GM12874 (cell line): ENCODE measurements around the gene KCNMA1.

ENCODE experiments used
- TF ChIP-seq, protein P1 (sequence below): IDR thresholded peaks from 2 replicates; pipeline ENCODE4 v1.5.1; 2011; ENCODE audit warnings: low read depth, mild to moderate bottlenecking, control low read depth, low read length, moderate library complexity; ENCODE audit not compliant: insufficient read depth

The KCNMA1 gene

DNA sequence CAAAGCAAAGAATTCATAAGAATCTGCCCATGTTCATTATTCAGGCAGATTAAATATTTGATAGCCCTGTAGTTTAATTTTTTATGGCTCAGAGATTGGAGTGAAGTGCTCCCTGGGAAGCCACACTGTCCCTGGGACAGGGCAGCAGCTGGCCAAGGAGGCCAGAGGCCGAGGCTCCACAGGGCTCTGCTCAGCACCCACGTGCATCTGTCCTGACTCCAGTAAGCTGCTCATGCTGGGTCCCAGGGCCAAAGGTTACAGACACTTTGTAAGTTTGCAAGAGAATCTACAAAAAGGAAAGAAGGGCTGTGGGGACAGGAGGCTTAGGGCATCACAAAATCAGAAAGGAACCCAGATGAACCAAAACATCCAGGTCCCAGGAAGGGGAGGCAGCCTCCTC lies 155.5 kb downstream of the KCNMA1 start:
- TF ChIP-seq, protein P1, sequence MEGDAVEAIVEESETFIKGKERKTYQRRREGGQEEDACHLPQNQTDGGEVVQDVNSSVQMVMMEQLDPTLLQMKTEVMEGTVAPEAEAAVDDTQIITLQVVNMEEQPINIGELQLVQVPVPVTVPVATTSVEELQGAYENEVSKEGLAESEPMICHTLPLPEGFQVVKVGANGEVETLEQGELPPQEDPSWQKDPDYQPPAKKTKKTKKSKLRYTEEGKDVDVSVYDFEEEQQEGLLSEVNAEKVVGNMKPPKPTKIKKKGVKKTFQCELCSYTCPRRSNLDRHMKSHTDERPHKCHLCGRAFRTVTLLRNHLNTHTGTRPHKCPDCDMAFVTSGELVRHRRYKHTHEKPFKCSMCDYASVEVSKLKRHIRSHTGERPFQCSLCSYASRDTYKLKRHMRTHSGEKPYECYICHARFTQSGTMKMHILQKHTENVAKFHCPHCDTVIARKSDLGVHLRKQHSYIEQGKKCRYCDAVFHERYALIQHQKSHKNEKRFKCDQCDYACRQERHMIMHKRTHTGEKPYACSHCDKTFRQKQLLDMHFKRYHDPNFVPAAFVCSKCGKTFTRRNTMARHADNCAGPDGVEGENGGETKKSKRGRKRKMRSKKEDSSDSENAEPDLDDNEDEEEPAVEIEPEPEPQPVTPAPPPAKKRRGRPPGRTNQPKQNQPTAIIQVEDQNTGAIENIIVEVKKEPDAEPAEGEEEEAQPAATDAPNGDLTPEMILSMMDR = no peak

DNA sequence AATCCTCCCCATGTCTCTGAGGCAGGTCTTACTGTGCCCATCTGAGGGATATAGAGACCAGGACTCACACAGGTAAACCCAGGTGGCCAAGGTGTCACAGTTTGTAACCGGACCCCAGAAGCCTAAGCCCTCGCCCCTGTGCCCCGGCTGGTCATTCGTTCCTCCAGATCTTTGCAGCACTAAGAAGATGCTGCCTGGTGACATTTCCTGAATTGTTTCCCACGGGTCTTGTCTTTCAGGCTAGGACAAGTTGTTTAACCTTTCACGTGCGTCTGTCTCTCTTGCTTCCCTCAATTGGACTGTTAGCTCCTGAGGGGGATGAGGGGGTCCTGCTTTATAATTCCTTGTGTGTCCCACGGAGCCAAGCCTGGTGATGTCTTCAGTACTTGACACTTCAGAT lies 158.0 kb downstream of the KCNMA1 start:
- TF ChIP-seq, protein P1 = no peak

DNA sequence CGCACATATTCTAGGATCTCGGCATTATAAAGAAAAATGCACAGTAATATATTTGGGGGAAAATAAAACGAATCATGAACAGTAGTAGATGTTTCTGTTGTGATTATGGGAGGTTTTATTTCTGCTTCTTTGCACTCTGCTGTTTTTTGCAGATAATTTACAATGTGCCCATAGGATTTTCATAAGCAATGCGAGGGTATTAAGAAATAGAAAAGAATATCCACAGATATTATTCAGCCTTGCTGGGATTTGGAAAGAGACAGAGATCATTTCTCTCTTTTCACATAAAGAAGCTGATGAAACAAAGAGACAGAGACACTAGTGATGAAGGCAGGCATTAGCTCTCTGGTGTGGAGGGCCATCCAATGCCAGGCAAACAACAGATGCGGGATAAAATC lies 158.6 kb downstream of the KCNMA1 start:
- TF ChIP-seq, protein P1 = no peak

DNA sequence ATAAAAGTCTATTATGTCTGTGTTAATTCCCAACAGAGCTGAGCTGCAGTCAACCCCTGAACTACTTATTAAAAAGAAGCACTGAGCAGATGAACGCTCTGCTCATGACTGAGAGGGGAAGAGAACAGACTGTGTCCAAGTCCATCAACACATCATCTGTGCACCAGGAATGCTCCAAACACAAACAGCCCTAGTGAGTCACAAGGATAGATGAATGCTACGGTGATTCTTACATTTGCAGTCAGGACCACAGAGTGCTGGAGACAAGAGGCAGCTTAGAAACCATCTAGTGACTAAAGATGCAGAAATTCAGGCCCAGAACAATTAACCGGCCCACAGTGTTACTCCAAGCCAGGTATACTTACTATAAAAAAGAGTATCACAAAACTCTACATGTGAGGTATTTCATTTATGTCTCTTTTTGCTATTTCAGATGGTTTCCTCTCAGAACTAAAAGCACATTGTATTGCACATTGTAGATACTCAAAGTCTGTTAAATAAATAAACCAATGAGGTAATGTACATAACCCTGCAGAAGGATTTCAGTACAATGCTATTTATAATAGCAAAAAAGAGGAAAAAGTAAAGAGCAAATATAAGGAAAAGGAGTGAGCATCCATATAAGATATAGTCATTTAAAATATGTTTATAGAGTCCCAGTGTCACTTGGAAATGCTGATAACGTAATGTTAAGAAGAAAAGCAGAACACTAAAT lies 159.2 kb downstream of the KCNMA1 start:
- TF ChIP-seq, protein P1 = no peak

DNA sequence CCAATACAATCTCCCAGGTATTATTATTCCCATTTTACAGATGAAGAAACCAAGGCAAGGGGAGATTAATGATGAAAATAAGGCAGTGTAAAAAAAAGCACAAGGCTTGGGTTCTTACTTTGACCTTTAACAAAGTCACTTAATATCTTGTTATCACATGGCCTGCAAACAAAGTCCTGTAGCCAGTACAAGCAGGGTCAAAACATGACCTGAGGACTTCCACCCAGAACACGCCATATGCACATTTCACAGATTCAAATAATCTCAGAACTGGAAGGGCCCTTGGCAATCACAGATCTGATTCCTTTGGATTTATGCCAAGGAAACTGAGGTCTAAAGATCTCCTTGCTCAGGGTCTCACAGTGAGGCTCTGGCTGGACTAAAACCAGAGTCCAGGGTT lies 162.1 kb downstream of the KCNMA1 start:
- TF ChIP-seq, protein P1 = no peak

DNA sequence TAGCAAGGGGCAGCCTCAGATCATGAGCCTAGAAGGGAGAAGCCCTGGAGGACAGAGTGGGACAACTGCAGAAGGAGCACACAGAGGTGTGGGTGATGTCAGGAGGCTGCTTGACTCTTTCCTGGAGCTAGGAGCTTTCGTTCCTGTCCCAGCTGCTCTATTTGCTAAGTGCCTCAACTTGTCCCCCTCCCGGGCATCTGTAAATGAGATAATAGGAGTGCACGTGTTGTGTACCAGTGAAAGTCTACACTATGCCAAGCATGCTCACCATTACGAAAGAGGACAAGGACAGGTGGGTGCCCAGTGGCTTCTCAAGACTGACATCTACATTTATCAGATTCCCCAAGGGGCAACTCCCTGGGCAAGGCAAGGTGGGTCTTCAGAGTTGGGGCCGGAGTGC lies 162.7 kb downstream of the KCNMA1 start:
- TF ChIP-seq, protein P1 = no peak

DNA sequence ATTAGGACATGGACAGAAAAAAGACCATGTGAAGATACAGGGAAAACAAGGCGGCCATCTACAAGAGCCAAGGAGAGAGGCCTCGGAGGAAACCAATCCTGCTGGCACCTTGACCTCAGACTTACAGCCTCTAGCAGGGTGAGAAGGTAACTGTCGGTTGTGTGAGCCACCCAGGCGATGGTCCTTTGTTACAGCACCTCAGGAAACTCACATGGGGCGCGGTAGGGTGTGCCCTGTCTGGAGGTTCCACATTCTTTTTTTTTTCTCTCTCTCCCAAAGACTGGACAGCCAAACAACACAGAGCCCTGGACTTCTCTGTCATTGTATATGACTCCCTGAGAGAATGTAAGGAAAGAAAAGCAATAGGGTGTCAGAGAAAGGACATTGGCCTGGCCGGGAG lies 163.2 kb downstream of the KCNMA1 start:
- TF ChIP-seq, protein P1 = no peak

DNA sequence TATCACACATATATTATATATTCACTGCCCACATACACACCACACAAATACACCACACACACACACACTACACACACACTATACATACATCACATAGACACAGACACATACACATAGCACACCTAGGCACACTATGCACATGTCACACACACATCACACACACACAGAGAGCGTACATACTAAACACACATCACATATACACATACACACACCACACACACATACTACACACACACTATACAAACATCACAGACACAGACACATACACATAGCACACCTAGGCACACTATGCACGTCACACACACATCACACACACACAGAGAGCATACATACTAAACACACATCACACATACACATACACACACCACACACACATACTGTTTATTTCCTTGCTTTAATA lies 165.5 kb downstream of the KCNMA1 start:
- TF ChIP-seq, protein P1 = no peak
